ENCODE measurements around the gene CDKAL1. TPM values are rescaled to one million over a fixed set of nuclear protein-coding genes. Genes with fewer than 3 reads are reported as not detected.

Gene CDKAL1
- total RNA-seq, 2 experiments from 2014 or later = 20.4 TPM

DNA sequence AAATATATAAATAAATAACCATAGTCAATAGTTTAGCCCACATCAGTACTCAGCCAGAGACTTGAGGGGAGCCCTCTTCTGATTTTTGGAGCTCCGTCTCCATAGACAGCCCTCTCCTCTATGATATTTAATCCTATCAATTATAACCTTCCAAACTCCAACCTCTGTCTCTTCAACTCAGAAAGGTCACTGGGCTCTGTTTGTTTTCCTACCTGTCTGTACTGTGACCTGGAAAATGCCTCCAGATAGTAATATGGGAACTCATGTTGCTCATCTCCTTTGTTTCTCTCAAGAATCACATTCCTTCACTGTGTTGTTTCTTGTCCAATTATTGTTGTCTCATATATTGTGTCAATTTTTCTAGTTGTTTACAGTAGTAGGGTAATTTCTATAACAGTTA lies 409.7 kb downstream of the CDKAL1 start:
- H3K4me3 Mint-ChIP-seq = no peak overlapping the region
- no peak for DNase-seq
- peaks cover 13% of the 10 kb centered on the region for H3K9me3 Mint-ChIP-seq
- intact Hi-C loops (cut with micrococcal nuclease) = no loop called here
- peaks cover 15% of the 10 kb centered on the region for H3K36me3 Mint-ChIP-seq (ENCODE audit: low read depth)
- H3K4me1 Mint-ChIP-seq (ENCODE audit: low read depth) = no peaks in the 10 kb centered on the region
- CTCF ChIA-PET = no interaction called here
- no peak overlapping the region for H3K27ac Mint-ChIP-seq
- H3K27me3 Mint-ChIP-seq (ENCODE audit: low read depth) = no peaks in the 10 kb centered on the region

GRCh38 chr6:20946022-20946421 lies 411.8 kb downstream of the CDKAL1 start:
- CTCF ChIA-PET = no interaction called here
- no peak overlapping the region for H3K4me3 Mint-ChIP-seq
- H3K27me3 Mint-ChIP-seq (ENCODE audit: low read depth) = no peaks in the 10 kb centered on the region
- peaks cover 15% of the 10 kb centered on the region for H3K36me3 Mint-ChIP-seq (ENCODE audit: low read depth)
- H3K4me1 Mint-ChIP-seq (ENCODE audit: low read depth) = no peaks in the 10 kb centered on the region
- H3K9me3 Mint-ChIP-seq = peaks cover 13% of the 10 kb centered on the region
- intact Hi-C loops (cut with micrococcal nuclease) = no loop called here
- H3K27ac Mint-ChIP-seq = no peak overlapping the region
- no peak for DNase-seq

GRCh38 chr6:20946890-20947289 lies 412.6 kb downstream of the CDKAL1 start:
- Mint-ChIP-seq H3K27me3 (ENCODE audit: low read depth) (no peaks in the 10 kb centered on the region), H3K4me1 (ENCODE audit: low read depth) (no peaks in the 10 kb centered on the region), H3K9me3 (peaks cover 9% of the 10 kb centered on the region), H3K27ac (no peak overlapping the region), H3K4me3 (no peak overlapping the region), H3K36me3 (ENCODE audit: low read depth) (peaks cover 9% of the 10 kb centered on the region)
- DNase-seq = no peak
- CTCF ChIA-PET = no interaction called here
- intact Hi-C loops (cut with micrococcal nuclease) = no loop called here

- Mint-ChIP-seq H3K4me3 (no peak overlapping the region), H3K27me3 (ENCODE audit: low read depth) (no peaks in the 10 kb centered on the region), H3K9me3 (peaks cover 8% of the 10 kb centered on the region), H3K27ac (no peak overlapping the region), H3K4me1 (ENCODE audit: low read depth) (no peaks in the 10 kb centered on the region), H3K36me3 (ENCODE audit: low read depth) (peaks cover 8% of the 10 kb centered on the region)
- CTCF ChIA-PET = no interaction called here
- no peak for DNase-seq
- intact Hi-C loops (cut with micrococcal nuclease) = no loop called here
Measured at GRCh38 chr6:20947977-20948376, 413.7 kb downstream of the CDKAL1 start.

- no peak for DNase-seq
- H3K36me3 Mint-ChIP-seq (ENCODE audit: low read depth) = peaks cover 3% of the 10 kb centered on the region
- no peak overlapping the region for H3K27ac Mint-ChIP-seq
- no peak overlapping the region for H3K4me3 Mint-ChIP-seq
- intact Hi-C loops (cut with micrococcal nuclease) = no loop called here
- no peaks in the 10 kb centered on the region for H3K4me1 Mint-ChIP-seq (ENCODE audit: low read depth)
- H3K9me3 Mint-ChIP-seq = peaks cover 3% of the 10 kb centered on the region
- CTCF ChIA-PET = no interaction called here
- H3K27me3 Mint-ChIP-seq (ENCODE audit: low read depth) = no peaks in the 10 kb centered on the region
Measured at GRCh38 chr6:20948556-20948955, 414.3 kb downstream of the CDKAL1 start.

- Mint-ChIP-seq H3K4me3 (no peak overlapping the region), H3K27me3 (ENCODE audit: low read depth) (no peaks in the 10 kb centered on the region), H3K36me3 (ENCODE audit: low read depth) (peaks cover 5% of the 10 kb centered on the region), H3K27ac (no peak overlapping the region), H3K4me1 (ENCODE audit: low read depth) (no peaks in the 10 kb centered on the region), H3K9me3 (no peaks in the 10 kb centered on the region)
- no peak for DNase-seq
- intact Hi-C loops (cut with micrococcal nuclease) = no loop called here
- CTCF ChIA-PET = no interaction called here
Measured at GRCh38 chr6:20949138-20949537, 414.9 kb downstream of the CDKAL1 start.

DNA sequence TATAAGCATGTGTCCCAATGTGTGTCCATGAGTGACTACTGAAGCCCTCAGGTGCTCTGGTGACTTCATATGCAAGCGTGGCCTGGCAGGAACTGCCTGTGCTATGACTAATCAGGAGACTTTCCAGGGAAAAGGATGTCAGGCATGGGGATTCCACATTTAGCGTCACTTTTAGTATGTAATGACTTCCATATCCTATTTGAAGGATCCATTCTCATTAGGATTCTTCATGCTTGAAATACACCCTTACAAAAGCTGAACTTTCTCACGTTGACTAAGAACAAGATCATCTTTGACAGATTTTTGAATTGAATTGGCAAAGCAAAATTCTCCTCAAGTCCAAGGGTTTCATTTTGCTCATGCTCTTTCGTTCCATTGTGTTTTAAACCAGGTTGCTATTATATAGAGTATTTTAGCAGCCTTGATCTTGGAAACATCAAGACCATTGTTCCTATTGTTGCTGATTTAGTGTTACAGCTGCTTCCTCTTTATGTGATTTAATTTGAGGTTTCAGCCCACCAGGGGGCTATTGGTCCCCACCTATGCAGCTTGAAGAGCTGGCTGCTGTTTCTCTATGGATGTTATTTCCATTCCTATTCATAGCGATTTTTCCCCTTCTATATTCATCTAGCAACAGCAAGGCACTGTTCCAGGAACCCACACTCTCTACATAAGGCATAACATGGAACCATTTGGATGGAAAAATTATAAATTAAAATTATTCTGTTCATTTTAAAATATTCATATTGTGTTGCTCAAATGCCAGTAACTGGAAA lies 418.6 kb downstream of the CDKAL1 start:
- CTCF ChIA-PET = no interaction called here
- Mint-ChIP-seq H3K4me1 (ENCODE audit: low read depth) (no peaks in the 10 kb centered on the region), H3K36me3 (ENCODE audit: low read depth) (peaks cover 24% of the 10 kb centered on the region), H3K27me3 (ENCODE audit: low read depth) (no peaks in the 10 kb centered on the region), H3K27ac (no peak overlapping the region), H3K9me3 (no peaks in the 10 kb centered on the region), H3K4me3 (no peak overlapping the region)
- DNase-seq = no peak
- intact Hi-C loops (cut with micrococcal nuclease) = no loop called here

DNA sequence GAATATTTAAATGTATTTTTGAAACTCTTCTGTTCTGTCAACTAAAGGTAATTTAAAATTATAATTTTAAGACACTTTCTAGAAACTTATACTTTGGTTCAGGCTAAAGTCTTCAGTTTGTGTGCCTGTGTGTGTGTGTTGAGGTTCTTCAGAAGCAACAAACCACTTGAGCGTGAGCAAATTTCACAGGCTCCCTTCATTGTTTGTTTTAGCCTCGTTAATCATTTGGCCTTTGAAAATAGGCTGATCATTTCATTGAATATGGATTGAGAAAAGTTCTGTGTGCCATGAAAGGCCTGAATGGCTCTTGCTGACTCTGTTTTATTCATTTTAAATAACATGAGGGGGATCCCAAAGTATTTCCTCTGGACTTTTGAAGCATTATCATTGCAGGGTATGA lies 420.1 kb downstream of the CDKAL1 start:
- peaks cover 33% of the 10 kb centered on the region for H3K36me3 Mint-ChIP-seq (ENCODE audit: low read depth)
- no peak overlapping the region for H3K4me3 Mint-ChIP-seq
- H3K4me1 Mint-ChIP-seq (ENCODE audit: low read depth) = no peaks in the 10 kb centered on the region
- intact Hi-C loops (cut with micrococcal nuclease) = no loop called here
- H3K27me3 Mint-ChIP-seq (ENCODE audit: low read depth) = no peaks in the 10 kb centered on the region
- no peak for DNase-seq
- no peaks in the 10 kb centered on the region for H3K9me3 Mint-ChIP-seq
- CTCF ChIA-PET = no interaction called here
- H3K27ac Mint-ChIP-seq = no peak overlapping the region

GRCh38 chr6:20955131-20955530 lies 420.9 kb downstream of the CDKAL1 start:
- Mint-ChIP-seq H3K4me1 (ENCODE audit: low read depth) (no peaks in the 10 kb centered on the region), H3K27me3 (ENCODE audit: low read depth) (no peaks in the 10 kb centered on the region), H3K9me3 (no peaks in the 10 kb centered on the region), H3K36me3 (ENCODE audit: low read depth) (peaks cover 36% of the 10 kb centered on the region), H3K4me3 (no peak overlapping the region), H3K27ac (no peak overlapping the region)
- intact Hi-C loops (cut with micrococcal nuclease) = no loop called here
- CTCF ChIA-PET = no interaction called here
- DNase-seq = no peak

DNA sequence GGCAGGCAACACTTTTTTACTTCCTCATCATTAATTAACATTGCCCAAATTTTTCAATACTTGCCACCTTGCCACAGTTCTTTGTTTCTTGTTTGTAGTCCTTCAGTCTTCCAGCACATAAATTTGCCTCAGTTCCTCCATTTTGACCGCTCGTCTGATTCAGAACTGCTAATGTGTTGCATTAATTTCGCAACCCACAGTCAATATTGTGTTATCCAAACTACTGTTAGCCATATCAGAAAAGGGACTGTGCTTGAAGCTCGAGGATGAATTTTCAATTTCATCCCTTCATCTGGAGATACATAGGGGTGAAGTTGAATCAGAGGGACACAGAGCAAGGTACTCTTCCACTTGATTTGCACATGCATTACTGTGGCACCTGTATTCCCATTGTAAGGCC lies 421.5 kb downstream of the CDKAL1 start:
- intact Hi-C loops (cut with micrococcal nuclease) = no loop called here
- no peak overlapping the region for H3K27ac Mint-ChIP-seq
- H3K27me3 Mint-ChIP-seq (ENCODE audit: low read depth) = no peaks in the 10 kb centered on the region
- no peak overlapping the region for H3K4me3 Mint-ChIP-seq
- H3K9me3 Mint-ChIP-seq = no peaks in the 10 kb centered on the region
- DNase-seq = no peak
- H3K4me1 Mint-ChIP-seq (ENCODE audit: low read depth) = no peaks in the 10 kb centered on the region
- peaks cover 38% of the 10 kb centered on the region for H3K36me3 Mint-ChIP-seq (ENCODE audit: low read depth)
- CTCF ChIA-PET = no interaction called here

GRCh38 chr6:20960067-20960466 lies 425.8 kb downstream of the CDKAL1 start:
- peaks cover 56% of the 10 kb centered on the region for H3K36me3 Mint-ChIP-seq (ENCODE audit: low read depth)
- H3K4me3 Mint-ChIP-seq = no peak overlapping the region
- DNase-seq = no peak
- intact Hi-C loops (cut with micrococcal nuclease) = no loop called here
- H3K4me1 Mint-ChIP-seq (ENCODE audit: low read depth) = no peaks in the 10 kb centered on the region
- peaks cover 2% of the 10 kb centered on the region for H3K9me3 Mint-ChIP-seq
- H3K27ac Mint-ChIP-seq = no peak overlapping the region
- H3K27me3 Mint-ChIP-seq (ENCODE audit: low read depth) = no peaks in the 10 kb centered on the region
- CTCF ChIA-PET = no interaction called here

DNA sequence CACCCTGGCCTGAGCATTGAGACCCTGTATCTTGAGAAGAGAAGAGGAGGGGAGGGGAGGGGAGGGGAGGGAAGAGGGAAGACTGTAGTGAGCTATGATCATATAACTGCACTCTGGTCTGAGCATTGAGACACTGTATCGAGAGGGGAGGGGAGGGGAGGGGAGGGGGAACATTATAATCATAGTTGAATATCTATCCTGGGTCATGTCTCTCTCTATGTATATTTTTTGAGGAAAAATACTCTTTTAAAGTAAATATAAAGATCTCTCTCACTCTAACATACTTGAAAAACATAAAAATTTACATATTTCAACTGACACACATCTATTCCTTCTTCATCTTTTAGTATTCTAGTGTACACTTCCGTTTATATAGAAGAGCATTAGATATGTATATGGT lies 431.0 kb downstream of the CDKAL1 start:
- H3K27ac Mint-ChIP-seq = no peak overlapping the region
- intact Hi-C loops (cut with micrococcal nuclease) = no loop called here
- DNase-seq = no peak
- H3K27me3 Mint-ChIP-seq (ENCODE audit: low read depth) = no peaks in the 10 kb centered on the region
- no peaks in the 10 kb centered on the region for H3K4me1 Mint-ChIP-seq (ENCODE audit: low read depth)
- peaks cover 16% of the 10 kb centered on the region for H3K9me3 Mint-ChIP-seq
- CTCF ChIA-PET = no interaction called here
- H3K4me3 Mint-ChIP-seq = no peak overlapping the region
- H3K36me3 Mint-ChIP-seq (ENCODE audit: low read depth) = peaks cover 52% of the 10 kb centered on the region

DNA sequence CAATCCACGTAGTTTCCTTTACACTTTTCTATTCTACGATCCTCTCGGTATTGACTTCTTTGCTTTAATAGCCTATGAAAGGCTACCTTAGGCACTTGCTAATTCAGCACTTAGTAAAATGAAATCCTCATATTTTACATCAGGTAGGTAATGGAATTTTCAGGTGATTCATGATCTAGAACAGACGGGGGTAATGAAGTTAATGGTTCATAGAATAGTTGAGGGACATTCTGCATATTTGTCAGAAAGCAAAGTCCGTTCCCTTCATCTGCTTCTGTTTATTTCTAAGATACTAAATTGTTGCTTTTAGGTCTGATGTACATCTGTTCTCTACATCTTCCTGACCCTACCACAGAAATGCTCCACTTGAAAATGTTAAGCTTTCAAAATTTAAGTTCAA lies 431.7 kb downstream of the CDKAL1 start:
- peaks cover 52% of the 10 kb centered on the region for H3K36me3 Mint-ChIP-seq (ENCODE audit: low read depth)
- no peaks in the 10 kb centered on the region for H3K4me1 Mint-ChIP-seq (ENCODE audit: low read depth)
- H3K27ac Mint-ChIP-seq = no peak overlapping the region
- intact Hi-C loops (cut with micrococcal nuclease) = no loop called here
- CTCF ChIA-PET = no interaction called here
- no peaks in the 10 kb centered on the region for H3K27me3 Mint-ChIP-seq (ENCODE audit: low read depth)
- no peak for DNase-seq
- H3K4me3 Mint-ChIP-seq = no peak overlapping the region
- H3K9me3 Mint-ChIP-seq = peaks cover 16% of the 10 kb centered on the region
